Heart right ventricle (tissue), 16 donors: Measurements from ENCODE around the gene RNPEP. TPM values are rescaled to one million over a fixed set of nuclear protein-coding genes. Genes with fewer than 3 reads are reported as not detected.
A peak's percentile ranks its signal among the peaks of the same experiment; 100 is the strongest.

ENCODE experiments used
- ATAC-seq, 8 donors: fragments of 200-7000 bp; cut with Tn5 transposase; one replicate each; pipeline ENCODE4 v1.9.1; 2020; ENCODE audit warnings: mild to moderate bottlenecking in 8 of 8, moderate library complexity in 8 of 8, moderate number of reproducible peaks in 1 of 8
- DNase-seq, 2 donors: peaks; one replicate each; pipeline ENCODE4 v3.0.0-alpha.2; 2020
- H3K27ac ChIP-seq, 10 donors: fragments of 200-600 bp; sonication (generic) in 2 of 10; one replicate each; pipeline versions ENCODE4 v1.5.0 to v1.8.0; 2020 to 2022; ENCODE audit warnings: mild to moderate bottlenecking in 3 of 10
- H3K27me3 ChIP-seq, 7 donors: fragments of 200-600 bp; one replicate each; pipeline ENCODE4 v1.8.0; 2021 to 2022; ENCODE audit warnings: mild to moderate bottlenecking in 2 of 7
- H3K36me3 ChIP-seq, 9 donors: fragments of 200-600 bp; sonication (generic) in 1 of 9; one replicate each; pipeline versions ENCODE4 v1.5.0 to v1.8.0; 2020 to 2022; ENCODE audit warnings: mild to moderate bottlenecking in 2 of 9
- H3K4me1 ChIP-seq, 9 donors: fragments of 200-600 bp; sonication (generic) in 1 of 9; one replicate each; pipeline versions ENCODE4 v1.5.0 to v1.8.0; 2020 to 2022; ENCODE audit warnings: mild to moderate bottlenecking in 4 of 9
- H3K4me3 ChIP-seq, 10 donors: fragments of 200-600 bp; sonication (generic) in 2 of 10; one replicate each; pipeline versions ENCODE4 v1.5.0 to v1.8.0; 2020 to 2022; ENCODE audit warnings: mild to moderate bottlenecking in 7 of 10, moderate library complexity in 2 of 10
- H3K9me3 ChIP-seq, 11 donors: fragments of 200-600 bp in 10 of 11; sonication (generic) in 2 of 11; one replicate each; pipeline versions ENCODE4 v1.5.0 to v1.8.0; 2013 to 2022; ENCODE audit warnings: mild to moderate bottlenecking in 2 of 11, control low read depth in 1 of 11, moderate library complexity in 1 of 11
- WGBS, 2 donors: extraction: QIAGEN DNeasy Blood & Tissue Kit; methylation state at CpG; one replicate each; pipeline ENCODE4 v1.1.7; 2013; ENCODE audit warnings: inconsistent platforms in 1 of 2; 5-methylcytosine and 5-hydroxymethylcytosine counted together
- intact Hi-C, 10 donors: fragments of 100-400 bp; cut with DNase I; formaldehyde crosslinking; loops; one replicate each; pipeline versions ENCODE4 v1.11.1 to v1.14.2; 2022
- polyA plus RNA-seq, 2 donors: library from polyadenylated mRNA; stranded (reverse); fragments of 200-250 nt; gene quantifications; one replicate each; pipeline ENCODE4 v1.2.3, GENCODE V29; 2013
- total RNA-seq, 10 donors: library from RNA; stranded (reverse); fragmentation: NEBNext Ultra II Directional in 3 of 10; extraction: Animal tissue kit (Norgen Biotek cat#: 25700) in 3 of 10; gene quantifications; one replicate each; pipeline versions ENCODE4 v1.2.1 to v1.2.4, GENCODE V29; 2021 to 2023
- TF ChIP-seq, protein P1 (sequence below), 9 donors: fragments of 200-600 bp; sonication (generic) in 2 of 9; IDR thresholded peaks; one replicate each; pipeline versions ENCODE4 v1.5.0 to v1.8.0; 2021 to 2022; ENCODE audit warnings: antibody characterized with exemption in 9 of 9, mild to moderate bottlenecking in 5 of 9, moderate library complexity in 1 of 9
- donor health status: Arrhythmogenic right ventricular cardiomyopathy.
- donor health status: ischemic (EF 13 %, LVEDD 7.1; RV severe dilation, severe dysfunction).
- donor health status: healthy with polysubstance abuse.
- donor health status: DM: no; HTN: yes; CAD: no.
- donor health status: DM: no; HTN: no; CAD: no.
- donor health status: ischemic (EF 25% LVEDD 6.9; RV normal size, moderate dysfunction).
- donor health status: ischemic (EF 25% LVEDD 5.7; RV mildly dilated, moderate dysfunction).
- donor health status: healthy.
- donor health status: DM: yes; HTN: yes; CAD: no.
- donor health status: Ischemic cardiomyopathy.
- donor health status: ischemic (EF 35%, LVEDD 5.7; RV mildly dilated, moderate dysfunction).
- donor health status: nonischemic (EF 11% LVEDD 7.7; RV severe dilation, severe dysfunction).
- donor health status: DM: yes; HTN: yes; CAD: no.
- donor health status: PGD.
- donor health status: ischemic (EF 29% LVEDD 5.4; RV normal size, mild dysfunction).
- donor health status: nonischemic (EF 23%, LVEDD 6.1; RV moderate dilation, normal function).

Gene RNPEP
- total and polyA plus RNA-seq, 12 donors: 11.1 to 27.4 (median 15.7) TPM

DNA sequence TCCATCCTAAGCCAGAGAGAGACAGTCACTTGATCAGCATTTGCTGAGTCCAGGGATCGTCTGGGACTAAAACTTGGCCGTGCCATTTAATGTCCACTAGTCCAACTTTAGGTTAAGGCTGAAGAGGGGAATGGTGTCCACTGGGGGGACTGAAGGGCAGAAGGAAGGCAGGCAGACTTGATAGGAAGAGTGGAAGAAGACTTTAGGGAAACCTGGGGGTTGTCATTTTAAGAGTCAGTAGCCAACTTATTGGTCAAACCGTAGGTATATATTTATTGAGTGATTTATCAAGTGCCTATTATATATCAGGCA lies 34.8 kb upstream of the RNPEP start:
- no peak for ATAC-seq
- no peak for DNase-seq
- TF ChIP-seq, protein P1, sequence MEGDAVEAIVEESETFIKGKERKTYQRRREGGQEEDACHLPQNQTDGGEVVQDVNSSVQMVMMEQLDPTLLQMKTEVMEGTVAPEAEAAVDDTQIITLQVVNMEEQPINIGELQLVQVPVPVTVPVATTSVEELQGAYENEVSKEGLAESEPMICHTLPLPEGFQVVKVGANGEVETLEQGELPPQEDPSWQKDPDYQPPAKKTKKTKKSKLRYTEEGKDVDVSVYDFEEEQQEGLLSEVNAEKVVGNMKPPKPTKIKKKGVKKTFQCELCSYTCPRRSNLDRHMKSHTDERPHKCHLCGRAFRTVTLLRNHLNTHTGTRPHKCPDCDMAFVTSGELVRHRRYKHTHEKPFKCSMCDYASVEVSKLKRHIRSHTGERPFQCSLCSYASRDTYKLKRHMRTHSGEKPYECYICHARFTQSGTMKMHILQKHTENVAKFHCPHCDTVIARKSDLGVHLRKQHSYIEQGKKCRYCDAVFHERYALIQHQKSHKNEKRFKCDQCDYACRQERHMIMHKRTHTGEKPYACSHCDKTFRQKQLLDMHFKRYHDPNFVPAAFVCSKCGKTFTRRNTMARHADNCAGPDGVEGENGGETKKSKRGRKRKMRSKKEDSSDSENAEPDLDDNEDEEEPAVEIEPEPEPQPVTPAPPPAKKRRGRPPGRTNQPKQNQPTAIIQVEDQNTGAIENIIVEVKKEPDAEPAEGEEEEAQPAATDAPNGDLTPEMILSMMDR (IDR thresholded peaks at IDR 0.05): no peak
- WGBS, 2 donors: 60% methylated on average over 3 of the region's 3 CpGs
- H3K4me1 ChIP-seq: peaks cover 0 to 28% (median 6%) of the 10 kb centered on the region in 9 donors
- peaks cover 0 to 42% (median 4%) of the 10 kb centered on the region in 7 donors for H3K27me3 ChIP-seq
- H3K36me3 ChIP-seq: no peaks in the 10 kb centered on the region
- no peaks in the 10 kb centered on the region for H3K9me3 ChIP-seq
- no peak overlapping the region for H3K4me3 ChIP-seq
- H3K27ac ChIP-seq: peak overlapping the region in 6 of 10 donors; percentile 1 to 78 (median 68)
- intact Hi-C loops: loop anchor here in 5 of 10 donors (2.0 to 10.0 kb wide), 4 partner anchors 35 to 53 kb away; no protein-coding TSS in a partner anchor

DNA sequence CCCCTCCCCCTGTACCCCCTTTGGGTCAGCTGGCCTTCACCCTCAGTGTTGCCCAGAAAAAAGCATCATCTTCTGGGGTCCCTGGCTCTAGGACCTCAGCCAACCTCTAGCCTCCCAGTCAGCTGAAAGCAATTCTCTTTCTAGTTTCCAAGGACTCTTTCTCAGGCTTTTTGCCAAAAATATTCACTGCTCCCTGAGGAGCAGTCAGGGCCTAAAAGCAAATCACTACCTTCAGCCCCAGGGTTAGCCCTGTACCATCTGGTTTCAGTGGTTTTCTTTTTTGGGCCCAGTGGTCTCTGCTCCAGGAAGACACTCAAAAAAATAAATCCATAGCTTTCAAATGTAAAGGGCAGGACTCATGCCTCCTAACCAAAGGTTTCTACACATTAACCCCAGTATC lies 33.0 kb upstream of the RNPEP start:
- intact Hi-C loops: loop anchor here in 5 of 10 donors (2.0 to 10.0 kb wide), 4 partner anchors 37 to 55 kb away; no protein-coding TSS in a partner anchor
- Histone ChIP-seq H3K36me3 (no peaks in the 10 kb centered on the region), H3K9me3 (no peaks in the 10 kb centered on the region), H3K27me3 (peaks cover 0 to 39% (median 0%) of the 10 kb centered on the region in 7 donors), H3K27ac (peak overlapping the region in 6 of 10 donors; percentile 7 to 61 (median 38)), H3K4me1 (peaks cover 0 to 25% (median 6%) of the 10 kb centered on the region in 9 donors), H3K4me3 (no peak overlapping the region)
- ATAC-seq (no peak), DNase-seq (no peak)
- TF ChIP-seq, protein P1 (IDR thresholded peaks at IDR 0.05): no peak

DNA sequence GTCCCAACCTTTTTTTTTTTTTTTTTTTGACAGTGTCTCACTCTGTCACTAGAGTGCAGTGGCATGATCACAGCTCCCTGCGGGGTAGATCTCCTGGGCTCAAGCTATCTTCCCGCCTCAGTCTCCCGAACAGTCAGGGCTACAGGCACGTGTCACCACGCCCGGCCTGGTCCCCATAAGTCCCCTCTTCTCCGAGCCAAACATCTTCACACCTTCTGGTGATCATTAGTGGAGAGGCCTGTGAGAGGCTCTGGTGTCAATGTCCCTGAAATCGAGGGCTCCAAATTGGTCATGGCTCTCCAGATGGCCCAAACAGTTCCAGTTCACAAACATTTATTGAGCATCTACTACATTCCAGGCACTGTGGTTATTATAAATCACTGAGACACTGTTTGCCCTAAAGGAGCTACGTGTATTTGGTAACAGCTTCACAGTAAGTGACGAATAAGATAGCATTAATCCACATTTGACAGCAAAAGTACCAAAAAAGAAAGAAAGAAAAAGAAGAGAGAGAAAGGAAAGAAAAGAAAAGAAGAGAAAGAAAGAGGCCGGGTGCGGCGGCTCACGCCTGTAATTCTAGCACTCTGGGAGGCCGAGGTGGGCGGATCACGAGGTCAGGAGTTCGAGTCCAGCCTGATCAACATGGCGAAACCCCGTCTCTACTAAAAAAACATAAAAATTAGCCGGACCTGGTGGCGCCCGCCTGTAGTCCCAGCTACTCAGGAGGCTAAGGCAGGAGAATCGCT lies 28.0 kb upstream of the RNPEP start:
- WGBS, 2 donors: 55% methylated on average over 24 of the region's 24 CpGs
- intact Hi-C loops: loop anchor here in 3 of 10 donors (5.0 kb wide), 3 partner anchors 42 to 77 kb away; no protein-coding TSS in a partner anchor
- no peaks in the 10 kb centered on the region for H3K9me3 ChIP-seq
- H3K4me3 ChIP-seq: peak overlapping the region; percentile 21 to 94 (median 82)
- no peaks in the 10 kb centered on the region for H3K27me3 ChIP-seq
- H3K4me1 ChIP-seq: peaks cover 3 to 27% (median 16%) of the 10 kb centered on the region in 9 donors
- H3K27ac ChIP-seq: peak overlapping the region; percentile 30 to 91 (median 84)
- ATAC-seq (peak in 3 of 8 donors; percentile 2 to 15 (median 7)), DNase-seq (no peak)
- H3K36me3 ChIP-seq: peaks cover 0 to 27% (median 17%) of the 10 kb centered on the region in 9 donors
- TF ChIP-seq, protein P1 (IDR thresholded peaks at IDR 0.05): no peak

DNA sequence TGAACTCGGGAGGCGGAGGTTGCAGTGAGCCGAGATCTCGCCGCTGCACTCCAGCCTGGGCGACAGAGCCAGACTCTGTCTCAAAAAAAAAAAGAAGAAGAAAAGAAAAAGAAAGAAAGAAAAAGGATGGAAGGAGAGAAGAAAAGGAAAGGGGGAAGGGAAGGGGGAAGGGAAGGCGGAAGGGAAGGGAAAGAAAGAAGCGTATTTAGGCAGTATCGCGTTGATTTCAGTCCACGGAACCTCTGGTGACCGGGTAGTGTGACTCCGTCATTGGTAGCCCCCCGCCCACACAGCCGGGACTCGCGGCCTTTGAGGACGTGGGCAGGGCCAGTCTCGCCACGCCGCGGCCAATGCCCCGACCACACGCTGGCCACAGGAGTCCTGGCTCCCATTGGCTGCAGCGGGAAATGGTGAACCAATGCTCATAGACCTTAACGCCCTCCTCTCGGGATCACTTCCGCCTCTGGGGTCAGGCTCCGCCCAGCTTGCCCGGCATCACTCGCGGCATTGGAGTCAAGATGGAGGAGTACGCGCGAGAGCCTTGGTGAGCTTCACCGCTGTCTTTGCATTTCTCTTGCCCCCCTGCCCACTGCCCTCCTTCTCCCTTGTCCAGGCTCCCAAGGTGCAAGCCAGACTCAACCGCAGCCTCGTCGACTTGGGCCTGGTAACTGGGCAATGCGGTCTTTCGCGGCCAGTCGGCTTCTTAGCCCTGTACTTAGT lies 27.3 kb upstream of the RNPEP start, which contains the start of gene TIMM17A:
Gene TIMM17A, plus strand, starts transcription at position 495 of the 720 bp plus-strand sequence. Its CDS starts 24 bp downstream, at position 519.
- peak within 1 kb of the TSS; percentile 30 to 91 (median 84) for H3K27ac ChIP-seq
- peak within 1 kb of the TSS; percentile 66 to 94 (median 82) for H3K4me3 ChIP-seq
- H3K36me3 ChIP-seq: peaks cover 0 to 34% (median 24%) of the 10 kb centered on the region in 9 donors
- intact Hi-C loops: loop anchor here in 2 of 10 donors (5.0 kb wide), 2 partner anchors 58 to 78 kb away; no protein-coding TSS in a partner anchor
- no peaks in the 10 kb centered on the region for H3K9me3 ChIP-seq
- TF ChIP-seq, protein P1 (IDR thresholded peaks at IDR 0.05): peak in 2 of 9 donors; percentile 7 to 14
- ATAC-seq: peak; percentile 99 to 100 (median 100)
- no peaks in the 10 kb centered on the region for H3K27me3 ChIP-seq
- H3K4me1 ChIP-seq: peaks cover 3 to 27% (median 16%) of the 10 kb centered on the region in 9 donors
- WGBS, 2 donors: 0 to 1% methylated on average over 43 of the region's 43 CpGs
- DNase-seq: peak; percentile 94 to 97
